Skin epidermis (tissue), 12 donors: Measurements from ENCODE around the gene MSTN.

Source experiments
- H3K27ac ChIP-seq, 21 experiments: fragments of 200-600 bp; sonication (generic) in 11 of 21; one replicate each; pipeline ENCODE4 v1.5.0; 2020; ENCODE audit warnings: mild to moderate bottlenecking in 3 of 21, inconsistent platforms in 2 of 21, moderate library complexity in 2 of 21
- H3K4me3 ChIP-seq, 7 experiments: fragments of 200-600 bp; sonication (generic) in 2 of 7; one replicate each; pipeline ENCODE4 v1.5.0; 2020; ENCODE audit warnings: inconsistent platforms in 2 of 7, mild to moderate bottlenecking in 2 of 7, moderate library complexity in 1 of 7

Gene MSTN

GRCh38 chr2:190062601-190063000 lies at the start of gene MSTN:
TSS of gene MSTN (minus strand) at chr2:190062729. CDS start at chr2:190062596, 133 bp downstream.
- Histone ChIP-seq H3K4me3 (no peak within 1 kb of the TSS), H3K27ac (peak within 1 kb of the TSS in 1 of 21 experiments; percentile 9)

- Histone ChIP-seq H3K27ac (no peak overlapping the region), H3K4me3 (no peak overlapping the region)
These were observed 48.6 kb upstream of the MSTN start for GRCh38 chr2:190111166-190111565.

GRCh38 chr2:190110699-190111098 lies 48.2 kb upstream of the MSTN start:
- H3K27ac ChIP-seq: no peak overlapping the region
- H3K4me3 ChIP-seq: no peak overlapping the region

- no peak overlapping the region for H3K4me3 ChIP-seq
- no peak overlapping the region for H3K27ac ChIP-seq
These were observed 47.6 kb upstream of the MSTN start for GRCh38 chr2:190110131-190110530.

GRCh38 chr2:190107409-190107808 lies 44.9 kb upstream of the MSTN start:
- no peak overlapping the region for H3K27ac ChIP-seq

GRCh38 chr2:190106783-190107182 lies 44.3 kb upstream of the MSTN start:
- H3K27ac ChIP-seq: no peak overlapping the region

More at GRCh38 chr2:190107409-190107808, 44.9 kb upstream of the MSTN start:
- no peak overlapping the region for H3K4me3 ChIP-seq

GRCh38 chr2:190105554-190105953 lies 43.0 kb upstream of the MSTN start:
- no peak overlapping the region for H3K4me3 ChIP-seq

More at GRCh38 chr2:190106783-190107182, 44.3 kb upstream of the MSTN start:
- no peak overlapping the region for H3K4me3 ChIP-seq

GRCh38 chr2:190103144-190103543 lies 40.6 kb upstream of the MSTN start:
- Histone ChIP-seq H3K4me3 (no peak overlapping the region), H3K27ac (no peak overlapping the region)

More at GRCh38 chr2:190105554-190105953, 43.0 kb upstream of the MSTN start:
- no peak overlapping the region for H3K27ac ChIP-seq

GRCh38 chr2:190099890-190100697 lies 37.6 kb upstream of the MSTN start:
- H3K4me3 ChIP-seq: no peak overlapping the region
- H3K27ac ChIP-seq: no peak overlapping the region

GRCh38 chr2:190098851-190099250 lies 36.3 kb upstream of the MSTN start:
- Histone ChIP-seq H3K27ac (no peak overlapping the region), H3K4me3 (no peak overlapping the region)

GRCh38 chr2:190097115-190097514 lies 34.6 kb upstream of the MSTN start:
- Histone ChIP-seq H3K4me3 (no peak overlapping the region), H3K27ac (no peak overlapping the region)

- H3K27ac ChIP-seq: no peak overlapping the region
These were observed 31.9 kb upstream of the MSTN start for GRCh38 chr2:190094316-190094871.

GRCh38 chr2:190093793-190094192 lies 31.3 kb upstream of the MSTN start:
- Histone ChIP-seq H3K27ac (peak overlapping the region in 1 of 21 experiments; percentile 18), H3K4me3 (no peak overlapping the region)

More at GRCh38 chr2:190094316-190094871, 31.9 kb upstream of the MSTN start:
- H3K4me3 ChIP-seq: no peak overlapping the region

GRCh38 chr2:190090148-190090547 lies 27.6 kb upstream of the MSTN start:
- Histone ChIP-seq H3K27ac (no peak overlapping the region), H3K4me3 (no peak overlapping the region)

GRCh38 chr2:190088917-190089316 lies 26.4 kb upstream of the MSTN start:
- Histone ChIP-seq H3K27ac (no peak overlapping the region), H3K4me3 (no peak overlapping the region)

- no peak overlapping the region for H3K4me3 ChIP-seq
These were observed 22.2 kb upstream of the MSTN start for GRCh38 chr2:190084704-190085103.

GRCh38 chr2:190082118-190082517 lies 19.6 kb upstream of the MSTN start:
- Histone ChIP-seq H3K4me3 (no peak overlapping the region), H3K27ac (no peak overlapping the region)

More at GRCh38 chr2:190084704-190085103, 22.2 kb upstream of the MSTN start:
- H3K27ac ChIP-seq: no peak overlapping the region

- H3K27ac ChIP-seq: no peak overlapping the region
These were observed 18.1 kb upstream of the MSTN start for GRCh38 chr2:190080527-190081049.

GRCh38 chr2:190079160-190079559 lies 16.6 kb upstream of the MSTN start:
- Histone ChIP-seq H3K27ac (no peak overlapping the region), H3K4me3 (no peak overlapping the region)

More at GRCh38 chr2:190080527-190081049, 18.1 kb upstream of the MSTN start:
- no peak overlapping the region for H3K4me3 ChIP-seq

GRCh38 chr2:190075623-190076022 lies 13.1 kb upstream of the MSTN start:
- Histone ChIP-seq H3K27ac (no peak overlapping the region), H3K4me3 (no peak overlapping the region)
